ENCODE measurements around the gene EVI5. TPM values are rescaled to one million over a fixed set of nuclear protein-coding genes. Genes with fewer than 3 reads are reported as not detected.

EVI5 gene
- total RNA-seq, 1 experiment from 2014 or later, result 31.2 TPM

DNA sequence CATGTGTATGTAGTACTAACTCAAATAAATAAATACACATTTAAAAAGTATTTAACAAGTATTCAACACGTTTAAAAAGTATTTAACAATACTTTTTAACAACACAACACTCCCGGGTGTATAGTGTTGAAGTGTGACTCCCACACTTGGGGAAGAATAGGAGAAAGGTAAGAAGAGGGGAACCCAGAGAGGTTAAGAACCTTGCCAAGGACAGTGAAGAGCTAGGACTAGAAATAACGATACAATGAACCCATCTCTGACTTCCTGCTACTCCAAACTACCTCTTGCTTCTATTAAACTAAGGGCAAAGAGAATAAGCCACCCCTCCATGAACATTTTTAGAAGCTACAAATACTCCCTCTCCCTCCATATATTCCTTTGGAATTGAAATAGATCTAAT is 296.5 kb downstream of the EVI5 start:
- Mint-ChIP-seq H3K4me3 (ENCODE audit: unreplicated experiment) (no peak overlapping the region), H3K27ac (ENCODE audit: unreplicated experiment) (no peak overlapping the region), H3K4me1 (ENCODE audit: low read depth, unreplicated experiment) (no peaks in the 10 kb centered on the region), H3K36me3 (ENCODE audit: insufficient read depth, unreplicated experiment) (no peaks in the 10 kb centered on the region), H3K9me3 (ENCODE audit: unreplicated experiment) (no peaks in the 10 kb centered on the region), H3K27me3 (ENCODE audit: insufficient read depth, unreplicated experiment) (no peaks in the 10 kb centered on the region)
- TF ChIP-seq, protein P1, sequence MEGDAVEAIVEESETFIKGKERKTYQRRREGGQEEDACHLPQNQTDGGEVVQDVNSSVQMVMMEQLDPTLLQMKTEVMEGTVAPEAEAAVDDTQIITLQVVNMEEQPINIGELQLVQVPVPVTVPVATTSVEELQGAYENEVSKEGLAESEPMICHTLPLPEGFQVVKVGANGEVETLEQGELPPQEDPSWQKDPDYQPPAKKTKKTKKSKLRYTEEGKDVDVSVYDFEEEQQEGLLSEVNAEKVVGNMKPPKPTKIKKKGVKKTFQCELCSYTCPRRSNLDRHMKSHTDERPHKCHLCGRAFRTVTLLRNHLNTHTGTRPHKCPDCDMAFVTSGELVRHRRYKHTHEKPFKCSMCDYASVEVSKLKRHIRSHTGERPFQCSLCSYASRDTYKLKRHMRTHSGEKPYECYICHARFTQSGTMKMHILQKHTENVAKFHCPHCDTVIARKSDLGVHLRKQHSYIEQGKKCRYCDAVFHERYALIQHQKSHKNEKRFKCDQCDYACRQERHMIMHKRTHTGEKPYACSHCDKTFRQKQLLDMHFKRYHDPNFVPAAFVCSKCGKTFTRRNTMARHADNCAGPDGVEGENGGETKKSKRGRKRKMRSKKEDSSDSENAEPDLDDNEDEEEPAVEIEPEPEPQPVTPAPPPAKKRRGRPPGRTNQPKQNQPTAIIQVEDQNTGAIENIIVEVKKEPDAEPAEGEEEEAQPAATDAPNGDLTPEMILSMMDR (IDR thresholded peaks at IDR 0.05; ENCODE audit: insufficient read depth in 1 of 2, low read depth in 1 of 2, low read length in 1 of 2, severe bottlenecking in 1 of 2, unreplicated experiment in 1 of 2), result no peak
- Histone ChIP-seq H3K4me3 (ENCODE audit: low read depth, low read length) (no peak overlapping the region), H3K9me3 (no peaks in the 10 kb centered on the region), H3K27me3 (replicated peaks; ENCODE audit: control insufficient read depth, insufficient read depth, low read length) (no peaks in the 10 kb centered on the region; the same call in 1 of the 2 replicates), H3K36me3 (ENCODE audit: control insufficient read depth, insufficient read depth, low read length) (no peaks in the 10 kb centered on the region), H3K4me1 (no peaks in the 10 kb centered on the region)
- CTCF ChIA-PET, result no interaction called here
- intact Hi-C loops (cut with micrococcal nuclease; ENCODE audit: unreplicated experiment), result loop anchor here (10.0 kb wide), 2 partner anchors 124 to 174 kb away; no protein-coding TSS in a partner anchor
- BruUV-seq (replicated peaks), result no TSS peak
- POLR2A ChIA-PET, result no interaction called here
- no peak for DNase-seq

DNA sequence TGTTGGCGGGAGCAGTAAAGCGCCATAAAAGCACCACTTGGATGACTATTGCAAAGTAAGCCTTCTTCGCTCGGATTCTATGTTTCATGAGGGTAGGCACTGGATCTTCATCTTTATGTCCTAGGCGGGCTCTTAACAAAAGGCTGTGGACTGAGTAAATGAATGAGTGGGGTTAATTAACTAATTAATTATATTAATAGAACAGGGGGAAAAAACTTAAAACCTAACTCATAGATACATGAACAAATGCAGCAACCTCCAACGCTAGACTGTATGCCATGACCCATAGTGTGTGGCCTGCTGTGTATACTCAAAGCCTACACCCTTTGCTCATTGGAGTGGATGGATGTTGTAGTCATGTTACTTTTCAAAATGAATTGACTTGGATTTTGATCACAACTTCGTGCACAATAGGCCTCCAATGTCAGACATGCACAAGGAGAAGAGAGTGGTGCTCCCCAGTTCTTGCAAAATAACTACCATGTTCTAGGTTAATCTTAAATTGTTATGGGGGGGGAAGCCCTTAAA is 297.8 kb downstream of the EVI5 start:
- no TSS peak for BruUV-seq (replicated peaks)
- no peaks in the 10 kb centered on the region for H3K27me3 Mint-ChIP-seq (ENCODE audit: insufficient read depth, unreplicated experiment)
- H3K36me3 Mint-ChIP-seq (ENCODE audit: insufficient read depth, unreplicated experiment), result no peaks in the 10 kb centered on the region
- intact Hi-C loops (cut with micrococcal nuclease; ENCODE audit: unreplicated experiment), result loop anchor here (10.0 kb wide), 2 partner anchors 122 to 172 kb away; no protein-coding TSS in a partner anchor
- no peak for DNase-seq
- Histone ChIP-seq H3K9me3 (no peaks in the 10 kb centered on the region), H3K4me1 (no peaks in the 10 kb centered on the region), H3K36me3 (ENCODE audit: control insufficient read depth, insufficient read depth, low read length) (no peaks in the 10 kb centered on the region), H3K4me3 (ENCODE audit: low read depth, low read length) (peak overlapping the region; percentile 50), H3K27me3 (replicated peaks; ENCODE audit: control insufficient read depth, insufficient read depth, low read length) (no peaks in the 10 kb centered on the region; the same call in 1 of the 2 replicates)
- no peaks in the 10 kb centered on the region for H3K9me3 Mint-ChIP-seq (ENCODE audit: unreplicated experiment)
- no peaks in the 10 kb centered on the region for H3K4me1 Mint-ChIP-seq (ENCODE audit: low read depth, unreplicated experiment)
- H3K27ac Mint-ChIP-seq (ENCODE audit: unreplicated experiment), result no peak overlapping the region
- CTCF ChIA-PET, result interaction anchor here (0.6 kb wide), 1 partner anchor 46 kb away, joined by 3 read pairs; no protein-coding TSS in a partner anchor
- POLR2A ChIA-PET, result no interaction called here
- TF ChIP-seq, protein P1 (IDR thresholded peaks at IDR 0.05; ENCODE audit: insufficient read depth in 1 of 2, low read depth in 1 of 2, low read length in 1 of 2, severe bottlenecking in 1 of 2, unreplicated experiment in 1 of 2), result no peak
- peak overlapping the region; percentile 91 for H3K4me3 Mint-ChIP-seq (ENCODE audit: unreplicated experiment)

- TF ChIP-seq, protein P1 (IDR thresholded peaks at IDR 0.05; ENCODE audit: insufficient read depth in 1 of 2, low read depth in 1 of 2, low read length in 1 of 2, severe bottlenecking in 1 of 2, unreplicated experiment in 1 of 2), result peak in 1 of 2 experiments; percentile 5
- Histone ChIP-seq H3K36me3 (ENCODE audit: control insufficient read depth, insufficient read depth, low read length) (no peaks in the 10 kb centered on the region), H3K9me3 (no peaks in the 10 kb centered on the region), H3K4me3 (ENCODE audit: low read depth, low read length) (peak within 1 kb of the TSS; percentile 50), H3K27me3 (replicated peaks; ENCODE audit: control insufficient read depth, insufficient read depth, low read length) (no peaks in the 10 kb centered on the region; the same call in 1 of the 2 replicates), H3K4me1 (no peaks in the 10 kb centered on the region)
- no TSS peak for BruUV-seq (replicated peaks)
- no peaks in the 10 kb centered on the region for H3K4me1 Mint-ChIP-seq (ENCODE audit: low read depth, unreplicated experiment)
- peak within 1 kb of the TSS; percentile 91 for H3K4me3 Mint-ChIP-seq (ENCODE audit: unreplicated experiment)
- H3K36me3 Mint-ChIP-seq (ENCODE audit: insufficient read depth, unreplicated experiment), result no peaks in the 10 kb centered on the region
- intact Hi-C loops (cut with micrococcal nuclease; ENCODE audit: unreplicated experiment), result loop anchor here (10.0 kb wide), 2 partner anchors 122 to 172 kb away; no protein-coding TSS in a partner anchor
- ChIA-PET CTCF (interaction anchor here (0.6 kb wide), 1 partner anchor 122 kb away, joined by 8 read pairs; no protein-coding TSS in a partner anchor), POLR2A (interaction anchor here (0.8 kb wide), 1 partner anchor 250 kb away, joined by 3 read pairs; no protein-coding TSS in a partner anchor)
- DNase-seq, result peak in 1 of 2 experiments; percentile 46
- H3K27ac Mint-ChIP-seq (ENCODE audit: unreplicated experiment), result no peak within 1 kb of the TSS
- H3K9me3 Mint-ChIP-seq (ENCODE audit: unreplicated experiment), result no peaks in the 10 kb centered on the region
- no peaks in the 10 kb centered on the region for H3K27me3 Mint-ChIP-seq (ENCODE audit: insufficient read depth, unreplicated experiment)
These were observed 298.4 kb downstream of the EVI5 start, which contains the start of gene GFI1 for GRCh38 chr1:92486251-92487077. TSS of gene GFI1 (minus strand) at chr1:92486925. CDS start at chr1:92483487, 3,438 bp downstream.

Measured in Caco-2 (cell line).